Stimulated activated memory B cell treated with anti-CD40 and anti-IgM and Interleukin-4, amounts not matched to agents 10 μg/mL and 1 μg/mL and 100 μg/mL, for 72 hours (primary cell): ENCODE data around the gene GAGE10.

Source experiments
- ATAC-seq: fragments of 150-1000 bp; cut with Tn5 transposase; 2 replicates; pipeline ENCODE4 v1.10.0; 2021
- H3K27ac Mint-ChIP-seq: one replicate; pipeline ENCODE4 v1.8.0; 2022; ENCODE audit warnings: mild to moderate bottlenecking, mixed read lengths
- H3K27me3 Mint-ChIP-seq: one replicate; pipeline ENCODE4 v1.8.0; 2022; ENCODE audit warnings: mixed read lengths
- H3K36me3 Mint-ChIP-seq: one replicate; pipeline ENCODE4 v1.8.0; 2022; ENCODE audit warnings: mixed read lengths
- H3K4me1 Mint-ChIP-seq: one replicate; pipeline ENCODE4 v1.8.0; 2022; ENCODE audit warnings: mixed read lengths
- H3K4me3 Mint-ChIP-seq: one replicate; pipeline ENCODE4 v1.8.0; 2022; ENCODE audit warnings: mild to moderate bottlenecking, moderate library complexity, mixed read lengths
- H3K9me3 Mint-ChIP-seq: one replicate; pipeline ENCODE4 v1.8.0; 2022; ENCODE audit warnings: mixed read lengths

Gene GAGE10

GRCh38 chrX:49303346-49303745 is at the start of gene GAGE10:
Gene GAGE10 (plus strand): TSS chrX:49303646. CDS start chrX:49304860, 1,214 bp downstream.
- ATAC-seq, result no peak
- peaks cover 10% of the 10 kb centered on the region for H3K27me3 Mint-ChIP-seq
- H3K36me3 Mint-ChIP-seq, result peaks cover 5% of the 10 kb centered on the region
- H3K4me1 Mint-ChIP-seq, result peaks cover 2% of the 10 kb centered on the region
- no peak within 1 kb of the TSS for H3K4me3 Mint-ChIP-seq
- H3K27ac Mint-ChIP-seq, result no peak within 1 kb of the TSS
- no peaks in the 10 kb centered on the region for H3K9me3 Mint-ChIP-seq

DNA sequence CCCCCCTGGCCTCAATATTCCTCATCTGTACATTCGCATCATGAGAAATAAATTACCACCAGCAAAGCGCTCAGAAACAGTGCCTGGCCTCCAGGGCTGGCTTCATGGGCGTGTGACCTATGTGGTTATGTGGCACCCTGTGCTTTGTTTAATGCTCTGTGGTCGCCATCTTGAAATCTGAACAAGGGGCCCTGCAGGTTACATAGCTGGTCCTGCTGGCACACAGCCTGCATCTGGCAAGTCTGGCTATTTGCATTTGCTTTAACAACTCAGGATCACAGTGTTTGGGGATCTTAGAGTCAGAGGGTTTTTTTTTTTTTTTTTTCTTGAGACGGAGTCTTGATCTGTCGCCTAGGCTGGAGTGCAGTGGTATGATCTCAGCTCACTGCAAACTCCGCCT is 48.8 kb upstream of the GAGE10 start:
- Mint-ChIP-seq H3K4me3 (no peak overlapping the region), H3K27me3 (no peaks in the 10 kb centered on the region), H3K9me3 (no peaks in the 10 kb centered on the region), H3K4me1 (peaks cover 15% of the 10 kb centered on the region), H3K27ac (no peak overlapping the region), H3K36me3 (peaks cover 22% of the 10 kb centered on the region)
- ATAC-seq, result no peak

DNA sequence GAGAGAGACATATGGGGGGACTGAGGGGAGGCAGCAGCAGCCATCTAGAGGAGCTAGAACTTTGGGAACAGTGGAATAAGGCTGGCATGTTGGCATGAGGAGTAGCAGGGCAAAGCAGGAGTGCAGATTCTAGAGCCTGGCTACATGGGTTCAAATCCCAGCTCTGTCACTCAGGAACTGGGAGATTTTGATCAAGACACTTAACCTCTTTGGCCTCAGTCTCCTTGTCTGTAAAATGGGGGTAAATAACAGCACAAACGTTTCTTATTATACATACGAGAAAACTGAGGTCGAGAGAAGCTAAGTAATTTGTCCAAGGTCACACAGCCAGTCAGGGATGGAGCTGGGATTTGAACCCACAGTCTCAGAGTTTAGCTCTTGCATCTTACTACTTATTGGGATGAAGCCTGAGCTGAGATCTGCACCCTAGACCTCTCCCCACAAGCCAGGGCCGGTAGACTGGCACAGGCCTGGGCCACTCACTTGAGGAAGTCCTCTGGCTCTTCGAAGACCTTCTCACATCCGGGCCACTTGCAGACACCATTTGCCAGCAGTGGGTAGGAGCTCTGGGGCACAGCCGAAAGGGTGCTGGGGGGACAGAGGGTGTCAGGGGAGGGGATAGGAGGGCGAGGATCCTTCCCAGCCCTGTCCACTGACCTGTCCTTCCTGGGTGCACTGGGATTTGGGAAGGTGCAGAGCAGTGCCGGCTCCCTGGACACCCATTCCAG is 47.0 kb upstream of the GAGE10 start:
- Mint-ChIP-seq H3K27ac (no peak overlapping the region), H3K4me3 (no peak overlapping the region), H3K36me3 (peaks cover 8% of the 10 kb centered on the region), H3K4me1 (peaks cover 15% of the 10 kb centered on the region), H3K27me3 (no peaks in the 10 kb centered on the region), H3K9me3 (no peaks in the 10 kb centered on the region)
- no peak for ATAC-seq

GRCh38 chrX:49257074-49257790 is 46.2 kb upstream of the GAGE10 start:
- peaks cover 15% of the 10 kb centered on the region for H3K4me1 Mint-ChIP-seq
- H3K27ac Mint-ChIP-seq, result peak overlapping the region; percentile 78
- peak overlapping the region; percentile 57 for H3K4me3 Mint-ChIP-seq
- H3K27me3 Mint-ChIP-seq, result no peaks in the 10 kb centered on the region
- ATAC-seq, result peak; percentile 61
- peaks cover under 1% of the 10 kb centered on the region for H3K36me3 Mint-ChIP-seq
- no peaks in the 10 kb centered on the region for H3K9me3 Mint-ChIP-seq

DNA sequence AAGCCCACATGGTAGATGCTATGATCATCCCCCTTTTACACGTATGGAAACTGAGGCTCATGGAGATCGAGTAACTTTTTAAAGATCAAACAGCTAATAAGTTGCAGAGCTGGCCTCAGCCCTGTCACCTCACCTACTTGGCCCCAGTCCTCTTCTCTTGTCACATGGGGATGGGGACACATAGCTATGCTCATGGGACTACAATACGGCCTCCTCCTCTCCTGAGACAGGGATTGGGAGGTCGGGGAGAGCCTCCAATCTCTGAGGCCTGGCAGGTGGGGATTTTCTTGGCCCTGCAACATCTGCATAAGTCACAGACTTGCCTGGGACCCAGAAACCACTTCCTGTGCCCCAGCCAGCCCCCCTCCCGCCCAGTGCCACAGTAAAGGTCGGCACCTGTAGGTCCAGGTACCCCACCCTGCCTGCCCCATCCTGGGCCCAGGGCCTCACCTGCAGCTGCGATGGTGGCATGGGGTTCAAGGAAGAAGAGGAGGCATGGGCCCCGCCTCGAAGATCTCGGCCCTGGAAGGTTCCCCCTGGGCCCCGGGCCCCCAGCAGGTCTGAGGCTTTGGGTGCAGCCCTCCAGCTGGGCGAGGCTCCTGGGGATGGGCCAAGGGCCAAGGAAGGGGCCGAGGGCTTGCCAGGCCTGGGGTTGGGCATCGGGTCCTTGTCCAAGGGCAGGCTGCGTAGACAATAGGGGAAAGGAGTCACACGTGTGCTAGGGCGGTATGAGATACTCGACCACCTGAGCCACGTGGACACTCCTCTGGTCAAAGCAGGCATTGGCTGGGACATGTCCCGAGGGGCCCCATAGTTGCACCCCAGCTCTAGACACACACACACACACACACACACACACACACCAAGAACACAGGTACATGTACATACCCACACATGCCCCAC is 45.3 kb upstream of the GAGE10 start:
- Mint-ChIP-seq H3K27me3 (no peaks in the 10 kb centered on the region), H3K4me1 (peaks cover 15% of the 10 kb centered on the region), H3K36me3 (no peaks in the 10 kb centered on the region), H3K27ac (peak overlapping the region; percentile 78), H3K9me3 (no peaks in the 10 kb centered on the region), H3K4me3 (no peak overlapping the region)
- peak; percentile 60 for ATAC-seq

DNA sequence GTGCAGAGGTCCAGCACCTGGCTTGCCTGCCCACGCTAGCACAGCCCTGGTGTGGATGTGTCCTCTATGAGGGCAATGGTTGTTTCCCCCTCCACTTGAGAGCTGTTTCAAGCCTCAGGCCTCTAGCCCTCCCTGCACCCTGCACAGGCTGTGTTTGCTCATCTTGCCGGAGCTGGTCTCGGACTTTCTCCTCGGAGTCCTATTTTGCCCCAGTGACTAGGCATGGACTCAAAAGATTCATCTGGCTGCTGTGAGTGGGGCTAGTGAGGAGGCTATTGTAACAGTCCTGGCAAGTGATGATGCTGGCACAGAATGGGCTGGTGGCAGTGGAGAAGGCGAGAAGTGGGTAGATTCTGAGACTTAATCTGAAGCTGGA is 44.7 kb upstream of the GAGE10 start:
- Mint-ChIP-seq H3K27ac (no peak overlapping the region), H3K27me3 (no peaks in the 10 kb centered on the region), H3K9me3 (no peaks in the 10 kb centered on the region), H3K4me3 (no peak overlapping the region), H3K36me3 (no peaks in the 10 kb centered on the region), H3K4me1 (peaks cover 15% of the 10 kb centered on the region)
- ATAC-seq, result no peak

DNA sequence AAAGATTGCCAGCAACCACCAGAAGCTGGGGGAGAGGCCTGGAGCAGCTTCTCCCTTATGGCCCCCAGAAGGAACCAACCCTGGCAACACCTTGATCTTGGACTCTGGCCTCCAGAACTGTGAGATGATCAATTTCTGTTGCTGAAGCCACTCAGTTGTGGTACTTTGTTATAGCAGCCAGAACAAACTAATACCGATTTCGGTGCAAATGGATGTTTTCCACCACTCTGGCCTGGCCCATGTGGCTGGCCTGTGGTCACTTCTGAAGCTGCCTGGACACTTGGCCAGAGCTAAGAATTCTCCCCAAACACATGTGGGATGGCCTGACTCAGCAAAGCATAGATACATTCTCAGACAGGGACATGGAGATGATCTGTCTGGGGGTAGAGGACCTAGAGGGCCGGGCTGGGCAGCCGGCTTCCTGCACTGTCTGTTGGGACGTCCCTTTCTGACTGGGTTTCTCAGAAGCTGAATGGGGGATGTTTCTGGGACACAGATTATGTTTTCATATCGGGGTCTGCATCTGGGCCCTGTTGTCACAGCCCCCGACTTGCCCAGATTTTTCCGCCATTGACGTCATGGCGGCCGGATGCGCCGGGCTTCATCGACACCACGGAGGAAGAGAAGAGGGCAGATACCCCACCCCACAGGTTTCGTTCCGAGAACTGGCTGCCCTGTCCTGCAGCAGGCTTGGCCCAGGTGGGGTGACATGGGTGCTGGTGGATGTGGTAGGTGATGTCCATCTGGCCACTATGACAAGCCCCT is 43.0 kb upstream of the GAGE10 start:
- Mint-ChIP-seq H3K36me3 (no peaks in the 10 kb centered on the region), H3K27ac (no peak overlapping the region), H3K27me3 (no peaks in the 10 kb centered on the region), H3K4me1 (peaks cover 15% of the 10 kb centered on the region), H3K9me3 (no peaks in the 10 kb centered on the region), H3K4me3 (no peak overlapping the region)
- ATAC-seq, result no peak

DNA sequence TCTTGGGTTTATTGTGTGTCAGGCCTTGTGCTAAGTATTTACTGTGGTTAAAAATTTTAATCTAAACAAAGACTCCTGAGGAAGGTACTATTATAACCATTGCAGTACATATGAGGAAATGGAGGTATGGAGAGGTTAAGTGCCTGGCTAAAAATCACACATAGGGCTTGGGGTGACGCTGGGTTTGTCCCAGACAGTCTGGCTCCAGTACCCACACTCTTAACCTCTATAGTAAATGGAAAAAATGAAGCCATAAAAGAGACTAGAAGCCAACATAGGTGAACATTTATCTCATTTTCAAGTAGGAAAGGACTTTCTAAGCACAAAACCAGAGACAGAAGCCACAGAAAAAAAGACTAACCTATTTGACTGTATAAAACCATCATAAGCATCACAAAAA is 40.8 kb upstream of the GAGE10 start:
- Mint-ChIP-seq H3K9me3 (no peaks in the 10 kb centered on the region), H3K36me3 (no peaks in the 10 kb centered on the region), H3K4me1 (peaks cover 8% of the 10 kb centered on the region), H3K27me3 (no peaks in the 10 kb centered on the region), H3K27ac (no peak overlapping the region), H3K4me3 (no peak overlapping the region)
- ATAC-seq, result no peak

DNA sequence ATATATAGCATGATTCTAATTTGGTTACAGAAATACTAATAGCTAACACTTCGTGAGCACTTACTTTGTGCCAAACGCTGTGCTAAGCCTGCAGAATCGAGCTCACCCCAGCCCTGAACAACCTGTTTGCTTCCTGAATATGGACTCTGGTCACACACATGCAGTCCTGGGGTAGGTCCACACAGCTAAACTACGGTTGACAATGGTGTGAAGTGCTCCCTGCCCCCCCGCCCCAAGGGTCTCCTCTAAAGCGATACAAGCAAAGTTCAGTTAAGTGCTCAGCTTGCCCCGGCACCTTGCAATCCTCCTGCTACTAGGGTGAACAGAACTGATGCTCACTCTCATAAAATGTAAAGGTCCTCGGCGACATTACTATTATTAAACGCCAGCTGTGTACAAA is 39.8 kb upstream of the GAGE10 start:
- no peaks in the 10 kb centered on the region for H3K36me3 Mint-ChIP-seq
- no peaks in the 10 kb centered on the region for H3K27me3 Mint-ChIP-seq
- no peak overlapping the region for H3K4me3 Mint-ChIP-seq
- no peaks in the 10 kb centered on the region for H3K9me3 Mint-ChIP-seq
- no peak for ATAC-seq
- H3K4me1 Mint-ChIP-seq, result peaks cover 6% of the 10 kb centered on the region
- H3K27ac Mint-ChIP-seq, result no peak overlapping the region

DNA sequence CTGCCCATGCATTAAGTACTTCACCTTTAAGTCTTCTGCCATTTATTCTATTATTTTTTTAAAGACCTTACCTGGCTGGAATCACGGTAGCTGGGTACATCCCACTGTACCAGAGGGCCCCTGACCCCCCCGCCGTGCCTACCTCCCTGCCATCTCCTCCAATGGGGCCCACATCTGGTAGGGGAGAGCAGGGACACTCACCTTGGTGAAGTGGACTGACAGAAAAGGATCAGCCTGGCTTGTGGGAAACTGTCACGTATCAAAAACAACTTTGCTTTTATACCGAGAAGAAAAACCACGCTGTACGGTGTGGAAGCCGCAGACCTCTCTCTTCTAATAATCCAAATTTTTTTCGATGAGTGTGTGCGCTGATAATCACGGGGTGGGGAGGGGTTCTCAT is 39.0 kb upstream of the GAGE10 start, which contains the start of gene FOXP3:
FOXP3 (minus strand) TSS at position 251 of the 400 bp plus-strand sequence. CDS start 6,205 bp downstream, outside the sequence.
- Mint-ChIP-seq H3K4me1 (peaks cover 6% of the 10 kb centered on the region), H3K27me3 (no peaks in the 10 kb centered on the region), H3K36me3 (no peaks in the 10 kb centered on the region), H3K4me3 (no peak within 1 kb of the TSS), H3K27ac (no peak within 1 kb of the TSS), H3K9me3 (no peaks in the 10 kb centered on the region)
- no peak for ATAC-seq

DNA sequence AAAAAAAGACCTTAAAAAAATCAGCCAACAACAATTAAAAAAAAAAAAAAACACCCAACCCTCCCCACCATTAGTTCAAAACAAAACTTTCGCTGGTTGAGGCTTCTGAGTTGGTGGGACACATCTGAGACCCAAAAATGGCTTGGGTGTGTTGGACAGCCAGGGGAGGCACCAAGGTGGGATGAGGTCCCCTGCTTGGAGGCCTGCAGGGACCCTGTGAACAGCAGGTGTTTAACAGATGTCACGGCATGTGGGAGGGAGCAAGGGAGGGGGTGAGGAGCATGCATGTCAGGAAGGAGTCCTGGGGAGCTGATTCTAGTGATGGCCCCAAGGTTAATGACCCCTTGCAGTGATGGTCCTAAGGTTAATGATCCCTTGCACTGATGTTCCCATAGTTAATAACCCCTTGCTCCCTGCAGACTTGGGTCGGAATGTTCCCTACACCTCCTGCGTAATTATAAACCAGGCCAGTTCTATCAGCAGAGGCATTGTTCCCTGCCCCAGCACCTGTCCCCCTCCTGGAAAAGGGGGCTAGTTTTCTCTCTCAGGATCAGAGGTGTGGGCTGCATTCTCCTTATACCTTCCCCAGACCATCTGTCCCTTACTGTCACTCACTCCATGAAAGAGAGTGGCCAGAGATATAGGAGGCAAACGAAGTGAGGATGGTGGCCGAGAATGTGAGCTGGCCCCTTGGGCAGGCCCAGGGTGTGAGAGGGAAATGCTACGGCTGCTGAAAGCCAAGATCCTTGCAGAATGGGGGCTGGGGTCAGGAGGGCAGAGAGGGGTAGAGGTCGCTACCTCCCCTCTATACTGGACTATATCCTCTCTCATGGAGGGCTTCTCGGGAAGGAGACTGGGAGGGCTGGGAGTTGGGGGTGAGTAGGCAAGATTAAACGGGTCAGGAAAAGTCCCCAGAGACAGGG is 36.7 kb upstream of the GAGE10 start:
- H3K4me1 Mint-ChIP-seq, result peaks cover 15% of the 10 kb centered on the region
- H3K9me3 Mint-ChIP-seq, result no peaks in the 10 kb centered on the region
- H3K36me3 Mint-ChIP-seq, result peaks cover 7% of the 10 kb centered on the region
- H3K4me3 Mint-ChIP-seq, result no peak overlapping the region
- H3K27ac Mint-ChIP-seq, result peak overlapping the region; percentile 90
- no peak for ATAC-seq
- H3K27me3 Mint-ChIP-seq, result no peaks in the 10 kb centered on the region

- peak overlapping the region; percentile 88 for H3K4me3 Mint-ChIP-seq
- peaks cover 7% of the 10 kb centered on the region for H3K36me3 Mint-ChIP-seq
- H3K9me3 Mint-ChIP-seq, result no peaks in the 10 kb centered on the region
- H3K4me1 Mint-ChIP-seq, result peaks cover 27% of the 10 kb centered on the region
- no peak for ATAC-seq
- H3K27me3 Mint-ChIP-seq, result no peaks in the 10 kb centered on the region
- peak overlapping the region; percentile 90 for H3K27ac Mint-ChIP-seq
Measured at GRCh38 chrX:49268702-49269009, 34.8 kb upstream of the GAGE10 start.

DNA sequence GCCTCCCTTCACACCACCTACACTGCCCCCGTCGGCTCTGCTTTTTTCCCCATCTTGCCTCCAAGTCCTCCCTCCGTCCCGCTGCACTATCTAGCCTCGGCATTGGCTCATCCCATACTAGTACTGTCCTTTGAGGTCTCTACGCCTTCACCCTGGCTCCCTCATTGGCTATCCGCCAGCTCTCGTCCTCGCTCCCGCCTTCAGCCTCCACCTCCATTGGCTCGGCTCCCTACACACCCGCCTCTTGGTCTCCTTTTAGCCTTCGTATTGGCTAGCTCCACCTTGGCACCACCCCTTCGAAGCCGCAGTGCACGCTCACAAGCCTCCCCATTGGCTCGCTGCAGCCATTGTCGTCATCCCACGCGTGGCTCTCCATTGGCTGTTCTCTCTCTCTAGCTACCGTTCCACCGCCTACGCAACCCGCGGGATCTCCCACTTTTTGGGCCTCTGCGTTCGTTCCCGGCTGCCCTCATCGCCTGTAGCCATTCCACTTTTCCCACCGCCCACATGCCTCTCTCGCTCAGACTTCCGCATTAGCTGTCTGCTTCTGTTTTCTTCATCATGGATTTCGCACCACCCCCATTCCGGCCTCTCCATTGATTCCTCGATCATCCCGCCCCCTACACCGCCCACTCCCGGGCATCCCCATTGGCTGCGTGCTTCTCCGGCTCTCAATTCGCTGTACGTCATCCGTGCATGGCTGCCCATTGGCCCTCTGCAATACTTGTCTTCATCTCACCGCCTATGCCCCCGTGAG is 34.3 kb upstream of the GAGE10 start:
- Mint-ChIP-seq H3K4me1 (peaks cover 29% of the 10 kb centered on the region), H3K4me3 (peak overlapping the region; percentile 88), H3K9me3 (no peaks in the 10 kb centered on the region), H3K27me3 (no peaks in the 10 kb centered on the region), H3K27ac (peak overlapping the region; percentile 90), H3K36me3 (peaks cover 7% of the 10 kb centered on the region)
- ATAC-seq, result peak; percentile 96
